Measurements from ENCODE around the gene HIBCH.

GRCh38 chr2:190333928-190334327 lies 14.3 kb upstream of the HIBCH start:
- TF ChIP-seq ZBTB33 (IDR thresholded peaks at IDR 0.05) (no peak), CTCF (IDR thresholded peaks at IDR 0.05; ENCODE audit: low read depth, low read length, missing input control) (no peak), MAX (IDR thresholded peaks at IDR 0.05) (no peak), NR2F2 (IDR thresholded peaks at IDR 0.05) (no peak), GABPA (IDR thresholded peaks at IDR 0.05 in 1 of 2, conservative IDR thresholded peaks at IDR 0.05 in 1 of 2) (no peak), ATF3 (IDR thresholded peaks at IDR 0.05) (no peak), TAF1 (conservative IDR thresholded peaks at IDR 0.05) (no peak), JUND (IDR thresholded peaks at IDR 0.05) (no peak), REST (IDR thresholded peaks at IDR 0.05) (no peak), EGR1 (IDR thresholded peaks at IDR 0.05; ENCODE audit: low read depth in 2 of 2) (no peak), SP1 (IDR thresholded peaks at IDR 0.05) (no peak)

All from liver (tissue), 3 donors.